PC-3 (cell line): Measurements from ENCODE around the gene ATF7IP. TPM values are rescaled to one million over a fixed set of nuclear protein-coding genes. Genes with fewer than 3 reads are reported as not detected.
A peak's percentile ranks its signal among the peaks of the same experiment; 100 is the strongest.
"Not testable (repeated sequence)": the region's sequence is repeated elsewhere in the genome, so short reads cannot be mapped to it uniquely, and the experiment has no call there.

Source experiments
- ATAC-seq: fragments of 200-7000 bp; cut with Tn5 transposase; 2 replicates; pipeline ENCODE4 v1.9.1; 2020; ENCODE audit warnings: mild to moderate bottlenecking, moderate library complexity
- Bru-seq: library from RNA; stranded (reverse); fragments of 400-500 nt; gene quantifications from one replicate; lab custom pipeline; 2021; lab: Mats Ljungman, UMichigan
- BruChase-seq, 2 experiments: library from RNA; stranded (reverse); fragments of 400-500 nt; gene quantifications; one replicate each; lab custom pipeline; 2021; lab: Mats Ljungman, UMichigan
- BruUV-seq: library from RNA; stranded (reverse); fragments of 400-500 nt; replicated peaks from 2 replicates; lab custom pipeline; 2021; lab: Mats Ljungman, UMichigan
- CTCF ChIA-PET: fragments of 300-600 bp; sonication (Branson Sonifier 250); formaldehyde crosslinking; loops from one replicate; lab custom pipeline; 2022; ENCODE audit warnings: antibody characterized with exemption; lab: Charles Lee
- POLR2A ChIA-PET: fragments of 300-600 bp; sonication (Branson Sonifier 250); formaldehyde crosslinking; loops from one replicate; lab custom pipeline; 2022; ENCODE audit warnings: antibody characterized with exemption; ENCODE audit not compliant: unreplicated experiment; lab: Charles Lee
- DNase-seq: peaks from one replicate; pipeline ENCODE4 v3.0.0-alpha.2; 2015
- H2AFZ ChIP-seq: fragments of 300-600 bp; sonication (generic); 2 replicates; pipeline ENCODE4 v1.6.0; 2016; ENCODE audit warnings: antibody characterized with exemption, low read length
- H3F3A ChIP-seq: fragments of 300-600 bp; sonication (generic); one replicate; pipeline ENCODE4 v1.6.0; 2017; ENCODE audit warnings: antibody characterized with exemption, low read length, control low read depth, mild to moderate bottlenecking; ENCODE audit not compliant: unreplicated experiment
- H3K27ac ChIP-seq: fragments of 300-600 bp; sonication (generic); 2 replicates; pipeline ENCODE4 v1.5.1; 2016; ENCODE audit warnings: mild to moderate bottlenecking, low read length
- H3K27me3 ChIP-seq: fragments of 300-600 bp; sonication (generic); 2 replicates; pipeline ENCODE4 v1.6.1; 2016; ENCODE audit warnings: low read length, mixed read lengths
- H3K36me3 ChIP-seq: fragments of 300-600 bp; sonication (generic); 2 replicates; pipeline ENCODE4 v1.6.1; 2016; ENCODE audit warnings: low read depth, mixed run types, low read length, mixed read lengths
- H3K4me1 ChIP-seq: fragments of 300-600 bp; sonication (generic); 2 replicates; pipeline ENCODE4 v1.5.1; 2016; ENCODE audit warnings: low read length; ENCODE audit not compliant: insufficient read depth
- H3K4me2 ChIP-seq: fragments of 300-600 bp; sonication (generic); 2 replicates; pipeline ENCODE4 v1.6.0; 2016; ENCODE audit warnings: low read length
- H3K4me3 ChIP-seq: fragments of 300-600 bp; sonication (generic); 2 replicates; pipeline ENCODE4 v1.5.1; 2016; ENCODE audit warnings: mild to moderate bottlenecking, low read length, mixed read lengths
- H3K79me2 ChIP-seq: fragments of 300-600 bp; sonication (generic); 2 replicates; pipeline ENCODE4 v1.6.1; 2017; ENCODE audit warnings: low read length, mixed read lengths
- H3K9ac ChIP-seq: fragments of 300-600 bp; sonication (generic); 2 replicates; pipeline ENCODE4 v1.6.0; 2016; ENCODE audit warnings: mild to moderate bottlenecking, low read length
- H3K9me2 ChIP-seq: fragments of 300-600 bp; sonication (generic); replicated peaks from 2 replicates; pipeline ENCODE4 v1.6.1; 2016; ENCODE audit warnings: mixed run types, low read length, mixed read lengths
- H3K9me3 ChIP-seq: fragments of 300-600 bp; sonication (generic); 2 replicates; pipeline ENCODE4 v1.6.1; 2016; ENCODE audit warnings: low read length, mixed read lengths
- H4K20me1 ChIP-seq: fragments of 300-600 bp; sonication (generic); 2 replicates; pipeline ENCODE4 v1.6.1; 2016; ENCODE audit warnings: low read length, mixed read lengths
- CTCF ChIP-seq: fragments of 300-600 bp; sonication (generic); conservative IDR thresholded peaks from 2 replicates; pipeline ENCODE4 v1.5.1; 2017; ENCODE audit warnings: antibody characterized with exemption, low read depth, mild to moderate bottlenecking, low read length
- EZH2 ChIP-seq: fragments of 300-600 bp; sonication (generic); IDR thresholded peaks from one replicate; pipeline ENCODE4 v1.6.1; 2017; ENCODE audit warnings: antibody characterized with exemption, mild to moderate bottlenecking, low read length; ENCODE audit not compliant: unreplicated experiment
- EZH2phosphoT487 ChIP-seq: fragments of 300-600 bp; sonication (generic); IDR thresholded peaks from 2 replicates; pipeline ENCODE4 v1.6.1; 2018; ENCODE audit warnings: mild to moderate bottlenecking, antibody characterized with exemption, low read length, borderline replicate concordance
- intact Hi-C: fragments of 100-400 bp; cut with micrococcal nuclease; formaldehyde crosslinking; loops from 2 replicates; pipeline ENCODE4 v1.9.0; 2023
- long read RNA-seq: library from polyadenylated mRNA; unstranded; transcript quantifications from one replicate; pipeline ENCODE4 v2.0.0, GENCODE V29; 2021; ENCODE audit not compliant: unreplicated experiment
- total RNA-seq: library from RNA; depleted of rRNA; stranded (reverse); fragments of >200 nt; gene quantifications from 2 replicates; pipeline ENCODE4 v1.2.3, GENCODE V29; 2014; rRNA removed

Gene ATF7IP
- 12.5 and 16.9 TPM in 2 replicates for total RNA-seq
- percentile 80 among the genes with signal in this experiment for Bru-seq, nascent RNA
- percentile 64 among the genes with signal in this experiment for BruChase-seq, experiment 1, labeled RNA remaining after a 6-hour chase
- percentile 69 among the genes with signal in this experiment for BruChase-seq, experiment 2, labeled RNA remaining after a 2-hour chase
- long read RNA-seq, full-length matches to known transcripts: 4 of 13 reads
- long read RNA-seq, partial matches to known transcripts: 6 of 13 reads
- long read RNA-seq, other reads (novel, unspliced or antisense): 3 of 13 reads

GRCh38 chr12:14365294-14366208 is at the start of gene ATF7IP:
Gene ATF7IP (plus strand): TSS chr12:14365682. CDS start chr12:14423916, 58,234 bp downstream.
- H3K79me2 ChIP-seq: peaks cover 48% of the 10 kb centered on the region
- TSS peak; percentile 62 for BruUV-seq
- peak within 1 kb of the TSS; percentile 92 for H2AFZ ChIP-seq
- H4K20me1 ChIP-seq: peaks cover 8% of the 10 kb centered on the region; the same call in 1 of the 2 replicates
- H3K27ac ChIP-seq: peak within 1 kb of the TSS; percentile 98
- H3K36me3 ChIP-seq: no peaks in the 10 kb centered on the region; the same call in 1 of the 2 replicates
- H3K9me2 ChIP-seq: no peaks in the 10 kb centered on the region
- no peak for TF ChIP-seq EZH2phosphoT487
- TF ChIP-seq CTCF: peak; percentile 55
- DNase-seq (peak; percentile 94), ATAC-seq (peak; percentile 93)
- H3K4me3 ChIP-seq: peak within 1 kb of the TSS; percentile 83
- no peaks in the 10 kb centered on the region for H3K9me3 ChIP-seq
- no peaks in the 10 kb centered on the region for H3F3A ChIP-seq
- H3K4me2 ChIP-seq: peak within 1 kb of the TSS; percentile 97
- ChIA-PET CTCF (interaction anchor here (0.6 to 1.4 kb wide), 7 partner anchors 40 to 352 kb away, joined by 3 to 8 read pairs (median 5); no protein-coding TSS in a partner anchor), POLR2A (interaction anchor here (0.5 to 1.0 kb wide), 7 partner anchors 50 to 109 kb away, joined by 3 to 11 read pairs (median 4); no protein-coding TSS in a partner anchor)
- intact Hi-C loops: loop anchor here (1.0 to 5.0 kb wide), 5 partner anchors 52 to 178 kb away; no protein-coding TSS in a partner anchor
- peaks cover 3% of the 10 kb centered on the region; the same call in 1 of the 2 replicates for H3K4me1 ChIP-seq
- peak within 1 kb of the TSS; percentile 94 for H3K9ac ChIP-seq
- no peaks in the 10 kb centered on the region for H3K27me3 ChIP-seq

- ChIA-PET POLR2A (no interaction called here), CTCF (no interaction called here)
- TF ChIP-seq EZH2 (no peak), EZH2phosphoT487 (no peak), CTCF (no peak)
- H4K20me1 ChIP-seq: no peaks in the 10 kb centered on the region
- no peaks in the 10 kb centered on the region for H3K79me2 ChIP-seq
- no peak overlapping the region for H3K4me3 ChIP-seq
- H3K27me3 ChIP-seq: no peaks in the 10 kb centered on the region
- intact Hi-C loops: no loop called here
- H3K4me1 ChIP-seq: no peaks in the 10 kb centered on the region
- no TSS peak for BruUV-seq
- DNase-seq: no peak
- no peak for ATAC-seq
- H3K9ac ChIP-seq: no peak overlapping the region
- no peaks in the 10 kb centered on the region for H3K9me2 ChIP-seq
- no peaks in the 10 kb centered on the region for H3K9me3 ChIP-seq
- no peak overlapping the region for H2AFZ ChIP-seq
- H3F3A ChIP-seq: no peaks in the 10 kb centered on the region
- H3K36me3 ChIP-seq: no peaks in the 10 kb centered on the region
- no peak overlapping the region for H3K27ac ChIP-seq
- no peak overlapping the region for H3K4me2 ChIP-seq
Observed at GRCh38 chr12:14317362-14318146, 47.9 kb upstream of the ATF7IP start.

- H3K4me2 ChIP-seq, H3F3A ChIP-seq, BruUV-seq, H3K4me1 ChIP-seq, H3K4me3 ChIP-seq, H3K9ac ChIP-seq, H2AFZ ChIP-seq, H3K27ac ChIP-seq, CTCF ChIA-PET, H3K9me3 ChIP-seq, ATAC-seq, intact Hi-C loops, H3K27me3 ChIP-seq, POLR2A ChIA-PET, H3K79me2 ChIP-seq, H3K9me2 ChIP-seq, H4K20me1 ChIP-seq, H3K36me3 ChIP-seq: not testable (repeated sequence)
- peak; percentile 1 for DNase-seq
Observed at GRCh38 chr12:14319704-14320427, 45.6 kb upstream of the ATF7IP start.
